SK-N-SH (cell line): ENCODE measurements around the gene SPEF1. TPM values are rescaled to one million over a fixed set of nuclear protein-coding genes. Genes with fewer than 3 reads are reported as not detected.

Experiments used
- CTCF ChIA-PET: fragments of 300-600, 350-600 bp; formaldehyde crosslinking; extraction: SDS; loops from one replicate; lab custom pipeline; 2021; lab: Yijun Ruan, JAX
- POLR2A ChIA-PET: fragments of 350-600 bp; sonication (Branson Sonifier 250); formaldehyde crosslinking; extraction: SDS; loops from one replicate; lab custom pipeline; 2020; ENCODE audit warnings: antibody characterized with exemption, inconsistent platforms; lab: Yijun Ruan, JAX
- DNase-seq: peaks from one replicate; pipeline ENCODE4 v3.0.0; 2012
- H2AFZ ChIP-seq: fragments of 200-600 bp; sonication (generic); 2 replicates; pipeline ENCODE4 v1.8.1; 2016; ENCODE audit warnings: antibody characterized with exemption, mild to moderate bottlenecking, low read depth
- H3F3A ChIP-seq: fragments of 200-600 bp; sonication (generic); replicated peaks from 2 replicates; pipeline ENCODE3; 2016; ENCODE audit warnings: antibody characterized with exemption, mild to moderate bottlenecking; ENCODE audit not compliant: insufficient read depth
- H3K27ac ChIP-seq, 2 experiments: fragments of 200-500 bp in 1 of 2; fragments of 200-600 bp in 1 of 2; sonication (Bioruptor generic) in 1 of 2; sonication (generic), shearing (Covaris generic) in 1 of 2; 2 replicates each; pipeline versions ENCODE4 v1.5.1 to v1.6.1; 2014 to 2016; ENCODE audit warnings: low read depth in 2 of 2, inconsistent platforms in 1 of 2, low read length in 1 of 2, mild to moderate bottlenecking in 1 of 2, mixed read lengths in 1 of 2
- H3K27me3 ChIP-seq: fragments of 200-600 bp; sonication (generic), shearing (Covaris generic); 2 replicates; pipeline ENCODE4 v1.6.1; 2016; ENCODE audit warnings: mixed run types; ENCODE audit not compliant: insufficient read depth
- H3K36me3 ChIP-seq, 2 experiments: fragments of 200-500 bp in 1 of 2; fragments of 200-600 bp in 1 of 2; sonication (Bioruptor generic) in 1 of 2; sonication (generic) in 1 of 2; replicated peaks in 1 of 2; 2 replicates each; pipeline versions ENCODE3 to v1.5.1; 2014 to 2016; ENCODE audit warnings: low read length in 1 of 2, mild to moderate bottlenecking in 1 of 2; ENCODE audit not compliant: insufficient read depth in 2 of 2, control insufficient read depth in 1 of 2
- H3K4me1 ChIP-seq, 2 experiments: fragments of 200-500 bp in 1 of 2; fragments of 200-600 bp in 1 of 2; sonication (Bioruptor generic) in 1 of 2; sonication (generic), shearing (Covaris generic) in 1 of 2; 2 replicates each; pipeline versions ENCODE4 v1.5.1 to v1.6.1; 2014 to 2016; ENCODE audit warnings: low read depth in 1 of 2, low read length in 1 of 2, mixed run types in 1 of 2; ENCODE audit not compliant: insufficient read depth in 2 of 2, control insufficient read depth in 1 of 2
- H3K4me2 ChIP-seq: fragments of 200-600 bp; sonication (generic), shearing (Covaris generic); 2 replicates; pipeline ENCODE4 v1.6.1; 2017; ENCODE audit warnings: mixed run types
- H3K4me3 ChIP-seq, 2 experiments: fragments of 200-500 bp in 1 of 2; fragments of 200-600 bp in 1 of 2; sonication (Bioruptor generic) in 1 of 2; sonication (generic), shearing (Covaris generic) in 1 of 2; 2 replicates each; pipeline versions ENCODE4 v1.5.1 to v1.8.1; 2014 to 2016; ENCODE audit warnings: low read depth in 2 of 2, inconsistent platforms in 1 of 2, low read length in 1 of 2, mild to moderate bottlenecking in 1 of 2, mixed read lengths in 1 of 2, moderate library complexity in 1 of 2
- H3K79me2 ChIP-seq: fragments of 200-600 bp; sonication (generic); 2 replicates; pipeline ENCODE4 v1.8.1; 2017; ENCODE audit warnings: mild to moderate bottlenecking; ENCODE audit not compliant: insufficient read depth
- H3K9ac ChIP-seq: fragments of 200-600 bp; sonication (generic); 2 replicates; pipeline ENCODE4 v1.6.1; 2017; ENCODE audit warnings: mixed run types
- H3K9me2 ChIP-seq: fragments of 200-600 bp; sonication (generic); 2 replicates; pipeline ENCODE4 v1.6.1; 2017; ENCODE audit warnings: mixed run types
- H3K9me3 ChIP-seq: fragments of 200-600 bp; sonication (generic); 2 replicates; pipeline ENCODE4 v1.6.1; 2017; ENCODE audit warnings: mixed run types, mild to moderate bottlenecking, moderate library complexity
- H4K20me1 ChIP-seq: fragments of 200-600 bp; sonication (generic); 2 replicates; pipeline ENCODE4 v1.6.1; 2017; ENCODE audit warnings: mild to moderate bottlenecking, mixed run types; ENCODE audit not compliant: insufficient read depth
- EP300 ChIP-seq, 2 experiments: IDR thresholded peaks; 2 replicates each; pipeline versions ENCODE4 v1.4.0 to v1.6.1; 2012; ENCODE audit warnings: borderline replicate concordance in 1 of 2, low read depth in 1 of 2, low read length in 1 of 2
- FOSL2 ChIP-seq: IDR thresholded peaks from 2 replicates; pipeline ENCODE4 v1.4.0; 2012; ENCODE audit warnings: low read depth, mild to moderate bottlenecking, moderate library complexity, borderline replicate concordance
- GABPA ChIP-seq: IDR thresholded peaks from 2 replicates; pipeline ENCODE4 v1.4.0; 2012; ENCODE audit warnings: low read depth, mild to moderate bottlenecking
- GATA2 ChIP-seq: sonication (generic); formaldehyde crosslinking; IDR thresholded peaks from 2 replicates; pipeline ENCODE4 v1.5.0; 2020; ENCODE audit warnings: mild to moderate bottlenecking, missing genetic modification reagents
- JUND ChIP-seq: IDR thresholded peaks from 2 replicates; pipeline ENCODE4 v1.4.0; 2012
- MEF2A ChIP-seq: IDR thresholded peaks from 2 replicates; pipeline ENCODE4 v1.4.0; 2012; ENCODE audit warnings: low read depth, borderline replicate concordance
- MXI1 ChIP-seq: IDR thresholded peaks from 2 replicates; pipeline ENCODE4 v1.6.1; 2012; ENCODE audit warnings: mild to moderate bottlenecking, low read depth, low read length, improper control_type of control experiment
- NRF1 ChIP-seq: IDR thresholded peaks from 2 replicates; pipeline ENCODE4 v1.6.1; 2012; ENCODE audit warnings: low read depth, mild to moderate bottlenecking, low read length
- RCOR1 ChIP-seq: fragments of 150-350 bp; IDR thresholded peaks from 2 replicates; pipeline ENCODE4 v1.6.1; 2017; ENCODE audit warnings: antibody characterized with exemption, low read length
- RFX5 ChIP-seq: IDR thresholded peaks from 2 replicates; pipeline ENCODE4 v1.6.1; 2012; ENCODE audit warnings: mild to moderate bottlenecking, improper control_type of control experiment, low read length
- SIN3A ChIP-seq: IDR thresholded peaks from 2 replicates; pipeline ENCODE4 v1.6.1; 2012; ENCODE audit warnings: low read depth, mild to moderate bottlenecking, low read length, moderate library complexity, borderline replicate concordance
- TAF1 ChIP-seq: IDR thresholded peaks from 2 replicates; pipeline ENCODE4 v1.6.1; 2012; ENCODE audit warnings: low read depth, mild to moderate bottlenecking, low read length, moderate library complexity, borderline replicate concordance
- TCF12 ChIP-seq: IDR thresholded peaks from 2 replicates; pipeline ENCODE4 v1.4.0; 2012
- USF1 ChIP-seq: IDR thresholded peaks from 2 replicates; pipeline ENCODE4 v1.4.0; 2012; ENCODE audit warnings: low read depth, borderline replicate concordance
- YY1 ChIP-seq: IDR thresholded peaks from 2 replicates; pipeline ENCODE4 v1.4.0; 2012; ENCODE audit warnings: low read depth, mild to moderate bottlenecking
- WGBS: methylation state at CpG from one replicate; pipeline ENCODE4 v1.1.6; 2017; ENCODE audit warnings: low lambda C conversion rate; 5-methylcytosine and 5-hydroxymethylcytosine counted together
- polyA plus RNA-seq, 3 experiments: library from polyadenylated mRNA; depleted of rRNA; stranded (reverse); fragments of >200 nt; gene quantifications; 2 replicates each; pipeline ENCODE4 v1.2.3, GENCODE V29; 2012
- TF ChIP-seq, protein P1 (sequence below): fragments of 150-350 bp; IDR thresholded peaks from 2 replicates; pipeline ENCODE4 v1.6.1; 2017; ENCODE audit warnings: antibody characterized with exemption, low read length, low read depth, borderline replicate concordance
- TF ChIP-seq, protein P2 (sequence below): IDR thresholded peaks from 2 replicates; pipeline ENCODE4 v1.6.1; 2012; ENCODE audit warnings: mild to moderate bottlenecking, low read depth, low read length, moderate library complexity

The SPEF1 gene
- polyA plus RNA-seq, 1 of the 3 experiments (the other 2 are of a cell fraction) = 1.6 TPM

- TF ChIP-seq EP300 (IDR thresholded peaks at IDR 0.05; ENCODE audit: borderline replicate concordance in 1 of 2, low read depth in 1 of 2, low read length in 1 of 2) (no peak), JUND (no peak), TCF12 (no peak)
Observed at GRCh38 chr20:3752386-3752759, 28.9 kb downstream of the SPEF1 start (continued).

DNA sequence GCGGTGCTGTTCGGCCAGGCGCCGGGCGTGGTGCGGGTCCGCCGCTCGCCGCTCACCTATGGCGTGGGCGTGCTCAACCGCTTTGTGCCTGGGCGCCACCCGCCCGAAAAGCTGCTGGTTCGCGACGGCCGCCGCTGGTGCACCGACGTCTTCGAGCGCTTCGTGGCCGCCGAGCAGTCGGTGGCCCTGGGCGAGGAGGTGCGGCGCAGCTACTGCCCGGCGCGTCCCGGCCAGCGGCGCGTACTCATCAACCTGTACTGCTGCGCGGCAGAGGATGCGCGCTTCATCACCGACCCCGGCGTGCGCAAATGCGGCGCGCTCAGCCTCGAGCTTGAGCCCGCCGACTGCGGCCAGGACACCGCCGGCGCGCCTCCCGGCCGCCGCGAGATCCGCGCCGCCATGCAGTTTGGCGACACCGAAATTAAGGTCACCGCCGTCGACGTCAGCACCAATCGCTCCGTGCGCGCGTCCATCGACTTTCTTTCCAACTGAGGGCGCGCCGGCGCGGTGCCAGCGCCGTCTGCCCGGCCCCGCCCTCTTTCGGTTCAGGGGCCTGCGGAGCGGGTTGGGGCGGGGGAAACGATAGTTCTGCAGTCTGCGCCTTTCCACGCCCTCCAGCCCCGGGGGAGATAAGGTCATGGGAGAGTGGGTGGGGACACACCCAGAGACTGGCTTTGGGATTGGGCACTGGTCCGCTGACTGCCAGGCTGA is 29.4 kb downstream of the SPEF1 start:
- no peak overlapping the region for H3K4me3 ChIP-seq
- no peak overlapping the region for H3K4me2 ChIP-seq

More for the DNA sequence above, 29.4 kb downstream of the SPEF1 start:
- Histone ChIP-seq H3K9me3 (no peaks in the 10 kb centered on the region), H3K36me3 (peaks cover 4 to 10% of the 10 kb centered on the region in 2 experiments), H3F3A (no peaks in the 10 kb centered on the region), H3K9me2 (no peaks in the 10 kb centered on the region), H3K27me3 (no peaks in the 10 kb centered on the region), H3K27ac (no peak overlapping the region), H4K20me1 (no peaks in the 10 kb centered on the region), H3K79me2 (no peaks in the 10 kb centered on the region), H3K9ac (no peak overlapping the region), H3K4me1 (peaks cover 0 to 6% of the 10 kb centered on the region in 2 experiments; a peak in 1 of 4 replicates), H2AFZ (no peak overlapping the region)
- ChIA-PET CTCF (interaction anchor here (0.7 to 9.8 kb wide), 13 partner anchors 11 to 103 kb away, joined by 3 to 151 read pairs (median 8); partner anchors contain the start of genes ADISSP, AP5S1, GFRA4 and SPEF1), POLR2A (interaction anchor here (3.6 kb wide), 1 partner anchor 16 kb away, joined by 13 read pairs; the partner anchor contains the start of gene ADISSP)
- DNase-seq = peak; percentile 56
- WGBS = 90% methylated on average over 81 of the region's 95 CpGs
- no peak for TF ChIP-seq RCOR1
- TF ChIP-seq MEF2A = no peak
- TF ChIP-seq USF1 = no peak
- TF ChIP-seq, protein P1, sequence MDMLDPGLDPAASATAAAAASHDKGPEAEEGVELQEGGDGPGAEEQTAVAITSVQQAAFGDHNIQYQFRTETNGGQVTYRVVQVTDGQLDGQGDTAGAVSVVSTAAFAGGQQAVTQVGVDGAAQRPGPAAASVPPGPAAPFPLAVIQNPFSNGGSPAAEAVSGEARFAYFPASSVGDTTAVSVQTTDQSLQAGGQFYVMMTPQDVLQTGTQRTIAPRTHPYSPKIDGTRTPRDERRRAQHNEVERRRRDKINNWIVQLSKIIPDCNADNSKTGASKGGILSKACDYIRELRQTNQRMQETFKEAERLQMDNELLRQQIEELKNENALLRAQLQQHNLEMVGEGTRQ = no peak
- no peak for TF ChIP-seq NRF1
- TF ChIP-seq RFX5 = no peak
- TF ChIP-seq YY1 = no peak
- TF ChIP-seq, protein P2, sequence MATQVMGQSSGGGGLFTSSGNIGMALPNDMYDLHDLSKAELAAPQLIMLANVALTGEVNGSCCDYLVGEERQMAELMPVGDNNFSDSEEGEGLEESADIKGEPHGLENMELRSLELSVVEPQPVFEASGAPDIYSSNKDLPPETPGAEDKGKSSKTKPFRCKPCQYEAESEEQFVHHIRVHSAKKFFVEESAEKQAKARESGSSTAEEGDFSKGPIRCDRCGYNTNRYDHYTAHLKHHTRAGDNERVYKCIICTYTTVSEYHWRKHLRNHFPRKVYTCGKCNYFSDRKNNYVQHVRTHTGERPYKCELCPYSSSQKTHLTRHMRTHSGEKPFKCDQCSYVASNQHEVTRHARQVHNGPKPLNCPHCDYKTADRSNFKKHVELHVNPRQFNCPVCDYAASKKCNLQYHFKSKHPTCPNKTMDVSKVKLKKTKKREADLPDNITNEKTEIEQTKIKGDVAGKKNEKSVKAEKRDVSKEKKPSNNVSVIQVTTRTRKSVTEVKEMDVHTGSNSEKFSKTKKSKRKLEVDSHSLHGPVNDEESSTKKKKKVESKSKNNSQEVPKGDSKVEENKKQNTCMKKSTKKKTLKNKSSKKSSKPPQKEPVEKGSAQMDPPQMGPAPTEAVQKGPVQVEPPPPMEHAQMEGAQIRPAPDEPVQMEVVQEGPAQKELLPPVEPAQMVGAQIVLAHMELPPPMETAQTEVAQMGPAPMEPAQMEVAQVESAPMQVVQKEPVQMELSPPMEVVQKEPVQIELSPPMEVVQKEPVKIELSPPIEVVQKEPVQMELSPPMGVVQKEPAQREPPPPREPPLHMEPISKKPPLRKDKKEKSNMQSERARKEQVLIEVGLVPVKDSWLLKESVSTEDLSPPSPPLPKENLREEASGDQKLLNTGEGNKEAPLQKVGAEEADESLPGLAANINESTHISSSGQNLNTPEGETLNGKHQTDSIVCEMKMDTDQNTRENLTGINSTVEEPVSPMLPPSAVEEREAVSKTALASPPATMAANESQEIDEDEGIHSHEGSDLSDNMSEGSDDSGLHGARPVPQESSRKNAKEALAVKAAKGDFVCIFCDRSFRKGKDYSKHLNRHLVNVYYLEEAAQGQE = no peak
- no peak for TF ChIP-seq JUND
- TF ChIP-seq SIN3A = no peak
- TF ChIP-seq MXI1 = no peak
- TF ChIP-seq GABPA = no peak
- TF ChIP-seq GATA2 (CRISPR knock-in tag) = no peak
- TF ChIP-seq FOSL2 = no peak
- TF ChIP-seq TAF1 = no peak
